Measurements from ENCODE around the gene HOXD13.

- TF ChIP-seq EZH2 (IDR thresholded peaks at IDR 0.05) (no peak), POLR2AphosphoS5 (IDR thresholded peaks at IDR 0.05; ENCODE audit: borderline replicate concordance, low read depth, low read length) (no peak), FOXP2 (optimal IDR thresholded peaks at IDR 0.05; ENCODE audit: control extremely low read depth, extremely low read length, insufficient read depth) (no peak)
Observed at GRCh38 chr2:176131848-176132158, 39.3 kb downstream of the HOXD13 start.

Data from SK-N-MC (cell line).